Caco-2 (cell line): Measurements from ENCODE around the gene SLC24A1. TPM values are rescaled to one million over a fixed set of nuclear protein-coding genes. Genes with fewer than 3 reads are reported as not detected.

Experiments
- BruUV-seq: library from RNA; stranded (reverse); fragments of 400-500 nt; replicated peaks from 2 replicates; lab custom pipeline; 2021; lab: Mats Ljungman, UMichigan
- CTCF ChIA-PET: fragments of 300-600 bp; sonication (Branson Sonifier 250); formaldehyde crosslinking; loops from one replicate; lab custom pipeline; 2022; ENCODE audit warnings: antibody characterized with exemption; lab: Charles Lee
- POLR2A ChIA-PET: fragments of 300-600 bp; sonication (Branson Sonifier 250); formaldehyde crosslinking; loops from one replicate; lab custom pipeline; 2022; ENCODE audit warnings: antibody characterized with exemption; lab: Charles Lee
- DNase-seq, 2 experiments: peaks; one replicate each; pipeline versions ENCODE4 v3.0.0 to v3.0.0-alpha.2; 2020 to 2022
- H3K27me3 ChIP-seq: replicated peaks from 2 replicates; pipeline ENCODE4 v1.6.0; 2011; ENCODE audit warnings: low read length; ENCODE audit not compliant: control insufficient read depth, insufficient read depth
- H3K36me3 ChIP-seq: 2 replicates; pipeline ENCODE4 v1.5.1; 2011; ENCODE audit warnings: low read length; ENCODE audit not compliant: control insufficient read depth, insufficient read depth
- H3K4me1 ChIP-seq: fragments of 250-450 bp; sonication (Bioruptor Pico); 2 replicates; pipeline ENCODE4 v1.5.1; 2020; ENCODE audit warnings: mild to moderate bottlenecking
- H3K4me3 ChIP-seq: 2 replicates; pipeline ENCODE4 v1.5.1; 2011; ENCODE audit warnings: low read depth, mild to moderate bottlenecking, control low read depth, low read length
- H3K9me3 ChIP-seq: fragments of 250-450 bp; sonication (Bioruptor Pico); 2 replicates; pipeline ENCODE4 v1.5.1; 2020; ENCODE audit warnings: mild to moderate bottlenecking, moderate library complexity
- H3K27ac Mint-ChIP-seq: one replicate; pipeline ENCODE4 v1.8.0; 2022; ENCODE audit warnings: mixed read lengths; ENCODE audit not compliant: unreplicated experiment
- H3K27me3 Mint-ChIP-seq: one replicate; pipeline ENCODE4 v1.8.0; 2022; ENCODE audit warnings: mixed read lengths; ENCODE audit not compliant: insufficient read depth, unreplicated experiment
- H3K36me3 Mint-ChIP-seq: one replicate; pipeline ENCODE4 v1.8.0; 2022; ENCODE audit warnings: mild to moderate bottlenecking, mixed read lengths; ENCODE audit not compliant: insufficient read depth, unreplicated experiment
- H3K4me1 Mint-ChIP-seq: one replicate; pipeline ENCODE4 v1.8.0; 2022; ENCODE audit warnings: low read depth, mixed read lengths; ENCODE audit not compliant: unreplicated experiment
- H3K4me3 Mint-ChIP-seq: one replicate; pipeline ENCODE4 v1.8.0; 2022; ENCODE audit warnings: mild to moderate bottlenecking, moderate library complexity, mixed read lengths; ENCODE audit not compliant: unreplicated experiment
- H3K9me3 Mint-ChIP-seq: one replicate; pipeline ENCODE4 v1.8.0; 2022; ENCODE audit warnings: mixed read lengths; ENCODE audit not compliant: unreplicated experiment
- CTCF ChIP-seq, 2 experiments: fragments of 200-600 bp in 1 of 2; IDR thresholded peaks; 1 replicate in 1 of 2; 2 replicates in 1 of 2; pipeline versions ENCODE4 v1.5.1 to v1.8.0; 2011 to 2022; ENCODE audit warnings: antibody characterized with exemption in 1 of 2, control low read depth in 1 of 2, inconsistent platforms in 1 of 2, low read depth in 1 of 2, low read length in 1 of 2, mild to moderate bottlenecking in 1 of 2, moderate library complexity in 1 of 2; ENCODE audit not compliant: insufficient read depth in 1 of 2, severe bottlenecking in 1 of 2, unreplicated experiment in 1 of 2
- intact Hi-C: fragments of 100-400 bp; cut with micrococcal nuclease; formaldehyde crosslinking; loops from one replicate; pipeline ENCODE4 v1.10.0; 2022; ENCODE audit not compliant: unreplicated experiment
- total RNA-seq: library from RNA; stranded (reverse); gene quantifications from 2 replicates; pipeline ENCODE4 v1.2.3, GENCODE V29; 2022

Gene SLC24A1
- total RNA-seq, 1 experiment from 2014 or later, result 8.7 TPM

GRCh38 chr15:65663521-65663920 lies 41.8 kb downstream of the SLC24A1 start:
- no peak overlapping the region for H3K4me3 Mint-ChIP-seq
- no peaks in the 10 kb centered on the region for H3K27me3 ChIP-seq
- ChIA-PET CTCF (no interaction called here), POLR2A (interaction anchor here (0.6 kb wide), 1 partner anchor 76 kb away, joined by 6 read pairs; no protein-coding TSS in a partner anchor)
- no peaks in the 10 kb centered on the region for H3K9me3 ChIP-seq
- no peak overlapping the region for H3K27ac Mint-ChIP-seq
- no peaks in the 10 kb centered on the region for H3K36me3 Mint-ChIP-seq
- BruUV-seq, result no TSS peak
- TF ChIP-seq CTCF (IDR thresholded peaks at IDR 0.05; ENCODE audit: insufficient read depth in 1 of 2, low read depth in 1 of 2, low read length in 1 of 2, severe bottlenecking in 1 of 2, unreplicated experiment in 1 of 2), result no peak
- H3K9me3 Mint-ChIP-seq, result no peaks in the 10 kb centered on the region
- H3K4me1 Mint-ChIP-seq, result no peaks in the 10 kb centered on the region
- no peaks in the 10 kb centered on the region for H3K27me3 Mint-ChIP-seq
- H3K4me1 ChIP-seq, result no peaks in the 10 kb centered on the region
- no peaks in the 10 kb centered on the region for H3K36me3 ChIP-seq
- DNase-seq, result no peak
- no peak overlapping the region for H3K4me3 ChIP-seq
- intact Hi-C loops, result no loop called here

- no peak for TF ChIP-seq CTCF (IDR thresholded peaks at IDR 0.05; ENCODE audit: insufficient read depth in 1 of 2, low read depth in 1 of 2, low read length in 1 of 2, severe bottlenecking in 1 of 2, unreplicated experiment in 1 of 2)
- intact Hi-C loops, result no loop called here
- ChIA-PET CTCF (no interaction called here), POLR2A (no interaction called here)
- H3K4me3 Mint-ChIP-seq, result no peak overlapping the region
- no peaks in the 10 kb centered on the region for H3K4me1 Mint-ChIP-seq
- Histone ChIP-seq H3K27me3 (no peaks in the 10 kb centered on the region), H3K4me3 (no peak overlapping the region), H3K9me3 (no peaks in the 10 kb centered on the region), H3K4me1 (no peaks in the 10 kb centered on the region), H3K36me3 (no peaks in the 10 kb centered on the region)
- DNase-seq, result no peak
- no peak overlapping the region for H3K27ac Mint-ChIP-seq
- no peaks in the 10 kb centered on the region for H3K36me3 Mint-ChIP-seq
- H3K27me3 Mint-ChIP-seq, result no peaks in the 10 kb centered on the region
- BruUV-seq, result no TSS peak
- H3K9me3 Mint-ChIP-seq, result no peaks in the 10 kb centered on the region
Observed at GRCh38 chr15:65666257-65666656, 44.5 kb downstream of the SLC24A1 start.

GRCh38 chr15:65675551-65675950 lies 53.8 kb downstream of the SLC24A1 start:
- no peaks in the 10 kb centered on the region for H3K4me1 Mint-ChIP-seq
- Histone ChIP-seq H3K4me1 (no peaks in the 10 kb centered on the region), H3K36me3 (no peaks in the 10 kb centered on the region), H3K27me3 (no peaks in the 10 kb centered on the region), H3K9me3 (no peaks in the 10 kb centered on the region), H3K4me3 (no peak overlapping the region)
- no peaks in the 10 kb centered on the region for H3K9me3 Mint-ChIP-seq
- H3K36me3 Mint-ChIP-seq, result no peaks in the 10 kb centered on the region
- CTCF ChIA-PET, result no interaction called here
- intact Hi-C loops, result no loop called here
- TF ChIP-seq CTCF (IDR thresholded peaks at IDR 0.05; ENCODE audit: insufficient read depth in 1 of 2, low read depth in 1 of 2, low read length in 1 of 2, severe bottlenecking in 1 of 2, unreplicated experiment in 1 of 2), result no peak
- H3K4me3 Mint-ChIP-seq, result no peak overlapping the region
- POLR2A ChIA-PET, result no interaction called here
- DNase-seq, result no peak
- H3K27ac Mint-ChIP-seq, result no peak overlapping the region
- no TSS peak for BruUV-seq
- no peaks in the 10 kb centered on the region for H3K27me3 Mint-ChIP-seq
